ENCODE measurements around the gene ZNF76. TPM values are rescaled to one million over a fixed set of nuclear protein-coding genes. Genes with fewer than 3 reads are reported as not detected.
A peak's percentile ranks its signal among the peaks of the same experiment; 100 is the strongest.
"Not testable (repeated sequence)": the region's sequence is repeated elsewhere in the genome, so short reads cannot be mapped to it uniquely, and the experiment has no call there.

ZNF76 gene
- total RNA-seq, 3 donors from 2014 or later, result 22.9 to 24.3 (median 24.1) TPM

GRCh38 chr6:35330541-35331119 lies 71.1 kb downstream of the ZNF76 start:
- H3K4me3 Mint-ChIP-seq, result no peak overlapping the region
- peaks cover 4% of the 10 kb centered on the region for H3K36me3 Mint-ChIP-seq (ENCODE audit: insufficient read depth)
- no peaks in the 10 kb centered on the region for H3K27me3 Mint-ChIP-seq (ENCODE audit: low read depth)
- ATAC-seq (no peak), DNase-seq (no peak)
- peaks cover 20% of the 10 kb centered on the region for H3K4me1 Mint-ChIP-seq (ENCODE audit: low read depth)
- peaks cover 11% of the 10 kb centered on the region for H3K9me3 Mint-ChIP-seq

GRCh38 chr6:35332074-35332887 lies 72.7 kb downstream of the ZNF76 start:
- peaks cover 13% of the 10 kb centered on the region for H3K9me3 Mint-ChIP-seq
- H3K4me3 Mint-ChIP-seq; H3K36me3 Mint-ChIP-seq (ENCODE audit: insufficient read depth); H3K27me3 Mint-ChIP-seq (ENCODE audit: low read depth): not testable (repeated sequence)
- ATAC-seq (peak; percentile 70 to 77), DNase-seq (peak; percentile 66)
- H3K4me1 Mint-ChIP-seq (ENCODE audit: low read depth), result peaks cover 22% of the 10 kb centered on the region

GRCh38 chr6:35341557-35341956 lies 82.0 kb downstream of the ZNF76 start:
- H3K4me3 Mint-ChIP-seq, result no peak overlapping the region
- peaks cover 8% of the 10 kb centered on the region for H3K36me3 Mint-ChIP-seq (ENCODE audit: insufficient read depth)
- no peaks in the 10 kb centered on the region for H3K27me3 Mint-ChIP-seq (ENCODE audit: low read depth)
- ATAC-seq (no peak), DNase-seq (no peak)
- H3K9me3 Mint-ChIP-seq, result no peaks in the 10 kb centered on the region
- peaks cover 47% of the 10 kb centered on the region for H3K4me1 Mint-ChIP-seq (ENCODE audit: low read depth)

GRCh38 chr6:35342258-35343091 lies 82.9 kb downstream of the ZNF76 start, which contains the start of gene PPARD:
PPARD (plus strand) TSS chr6:35342558; CDS start chr6:35411088, 68,530 bp downstream.
- peaks cover 46% of the 10 kb centered on the region for H3K4me1 Mint-ChIP-seq (ENCODE audit: low read depth)

GRCh38 chr6:35343092-35343834 lies 83.7 kb downstream of the ZNF76 start:
- DNase-seq, result no peak
- peaks cover 48% of the 10 kb centered on the region for H3K4me1 Mint-ChIP-seq (ENCODE audit: low read depth)

More at GRCh38 chr6:35342258-35343091, 82.9 kb downstream of the ZNF76 start, which contains the start of gene PPARD:
- peaks cover 8% of the 10 kb centered on the region for H3K36me3 Mint-ChIP-seq (ENCODE audit: insufficient read depth)
- H3K9me3 Mint-ChIP-seq, result no peaks in the 10 kb centered on the region
- H3K4me3 Mint-ChIP-seq, result peak within 1 kb of the TSS; percentile 88
- DNase-seq (peak; percentile 97), ATAC-seq (peak; percentile 98)
- H3K27me3 Mint-ChIP-seq (ENCODE audit: low read depth), result no peaks in the 10 kb centered on the region

GRCh38 chr6:35343835-35344550 lies 84.5 kb downstream of the ZNF76 start:
- peaks cover 54% of the 10 kb centered on the region for H3K4me1 Mint-ChIP-seq (ENCODE audit: low read depth)
- H3K27me3 Mint-ChIP-seq (ENCODE audit: low read depth), result no peaks in the 10 kb centered on the region
- H3K9me3 Mint-ChIP-seq, result no peaks in the 10 kb centered on the region
- ATAC-seq, result no peak
- peaks cover 8% of the 10 kb centered on the region for H3K36me3 Mint-ChIP-seq (ENCODE audit: insufficient read depth)
- peak overlapping the region; percentile 88 for H3K4me3 Mint-ChIP-seq
- DNase-seq, result no peak

More at GRCh38 chr6:35343092-35343834, 83.7 kb downstream of the ZNF76 start:
- H3K4me3 Mint-ChIP-seq, result peak overlapping the region; percentile 88
- no peak for ATAC-seq
- H3K9me3 Mint-ChIP-seq, result no peaks in the 10 kb centered on the region
- H3K36me3 Mint-ChIP-seq (ENCODE audit: insufficient read depth), result peaks cover 8% of the 10 kb centered on the region
- no peaks in the 10 kb centered on the region for H3K27me3 Mint-ChIP-seq (ENCODE audit: low read depth)

Other genes starting within 250 kb of the ZNF76 start
- gene TCP11, start 118.4 kb upstream of the ZNF76 start, total RNA-seq, result not detected
- under 1 TPM in 1 of 3 donors, not detected in 2; 0.03 TPM for gene SCUBE3, start 45.8 kb upstream of the ZNF76 start, total RNA-seq
- gene DEF6, start 38.1 kb downstream of the ZNF76 start, total RNA-seq, result 10 to 100 TPM; 63.0 to 72.7 (median 68.9) TPM
- 10 to 100 TPM; 15.4 to 17.4 (median 16.9) TPM for gene PPARD, start 82.8 kb downstream of the ZNF76 start, total RNA-seq
- 10 to 100 TPM; 23.1 to 26.6 (median 24.8) TPM for gene FANCE, start 192.6 kb downstream of the ZNF76 start, total RNA-seq
- gene RPL10A, start 208.7 kb downstream of the ZNF76 start, total RNA-seq, result 1,000 to 10,000 TPM; 1,745 to 1,992 (median 1,956) TPM
- 1 to 10 TPM in 2 of 3 donors, under 1 TPM in 1; 0.94 to 2.2 (median 1.4) TPM for gene TEAD3, start 237.3 kb downstream of the ZNF76 start, total RNA-seq